ENCODE results near the gene MYH16. TPM values are rescaled to one million over a fixed set of nuclear protein-coding genes. Genes with fewer than 3 reads are reported as not detected.

The MYH16 gene
- total and polyA plus RNA-seq, 9 of the 15 experiments (the other 6 are each of a cell fraction or from before 2014, with no cell fraction given), result 0.09 TPM; not detected in 8

GRCh38 chr7:99359465-99360154 is 87.0 kb downstream of the MYH16 start:
- Histone ChIP-seq H3K4me1 (replicated peaks in 1 of 2; ENCODE audit: control insufficient read depth in 2 of 2, insufficient read depth in 2 of 2, low read length in 2 of 2) (peaks cover 0 to 6% of the 10 kb centered on the region in 2 experiments; a peak in 3 of 5 replicates), H3K27ac (ENCODE audit: extremely low read depth, low read depth, low read length) (no peak overlapping the region), H2AFZ (ENCODE audit: low read depth, low read length) (no peak overlapping the region), H3K27me3 (ENCODE audit: control insufficient read depth in 2 of 2, insufficient read depth in 2 of 2, low read length in 2 of 2) (no peaks in the 10 kb centered on the region), H3K4me2 (ENCODE audit: insufficient read depth, low read length) (no peak overlapping the region), H3K9me1 (ENCODE audit: control insufficient read depth, insufficient read depth, low read length) (no peaks in the 10 kb centered on the region), H3K36me3 (ENCODE audit: control insufficient read depth, insufficient read depth, low read length) (peaks cover 72% of the 10 kb centered on the region), H3K4me3 (no peak overlapping the region), H3K79me2 (ENCODE audit: control insufficient read depth, insufficient read depth, low read length) (no peaks in the 10 kb centered on the region), H4K20me1 (replicated peaks; ENCODE audit: control insufficient read depth, insufficient read depth, low read length) (no peaks in the 10 kb centered on the region), H3K9me3 (replicated peaks; ENCODE audit: control insufficient read depth, insufficient read depth, low read depth, low read length) (no peaks in the 10 kb centered on the region), H3K9ac (ENCODE audit: insufficient read depth in 1 of 2, low read depth in 2 of 2, low read length in 2 of 2) (no peak overlapping the region)
- POLR2A ChIA-PET, result interaction anchor here (0.6 to 1.1 kb wide), 2 partner anchors 10 to 21 kb away, joined by 3 to 6 read pairs; no protein-coding TSS in a partner anchor
- DNase-seq (ENCODE audit: extremely low read depth in 1 of 4, low spot score in 3 of 4) (no peak), FAIRE-seq (no peak), ATAC-seq (0 out of 3 replicates have a peak, but pooled peaks have one; percentile 20)
- CTCF ChIA-PET (ENCODE audit: low intra/inter-chr PET ratio), result no interaction called here
- BruUV-seq (replicated peaks), result no TSS peak
- 94% methylated on average over 22 of the region's 22 CpGs for WGBS (ENCODE audit: insufficient coverage, low coverage, missing lambda C conversion rate)
- TF ChIP-seq RAD21 (CRISPR knock-in tag; conservative IDR thresholded peaks at IDR 0.05 in 1 of 2, IDR thresholded peaks at IDR 0.05 in 1 of 2) (0 out of 4 replicates have a peak, but pooled peaks of 1 of the 2 experiments have one; percentile 14), CTCF (IDR thresholded peaks at IDR 0.05 in 2 of 3, conservative IDR thresholded peaks at IDR 0.05 in 1 of 3; ENCODE audit: insufficient read depth in 2 of 3, low read depth in 1 of 3, low read length in 3 of 3) (peak in 2 of 3 experiments; percentile 42 to 68; a peak in 4 of 6 replicates), NBN (IDR thresholded peaks at IDR 0.05; ENCODE audit: low read depth) (no peak)
- TF ChIP-seq, protein P1, sequence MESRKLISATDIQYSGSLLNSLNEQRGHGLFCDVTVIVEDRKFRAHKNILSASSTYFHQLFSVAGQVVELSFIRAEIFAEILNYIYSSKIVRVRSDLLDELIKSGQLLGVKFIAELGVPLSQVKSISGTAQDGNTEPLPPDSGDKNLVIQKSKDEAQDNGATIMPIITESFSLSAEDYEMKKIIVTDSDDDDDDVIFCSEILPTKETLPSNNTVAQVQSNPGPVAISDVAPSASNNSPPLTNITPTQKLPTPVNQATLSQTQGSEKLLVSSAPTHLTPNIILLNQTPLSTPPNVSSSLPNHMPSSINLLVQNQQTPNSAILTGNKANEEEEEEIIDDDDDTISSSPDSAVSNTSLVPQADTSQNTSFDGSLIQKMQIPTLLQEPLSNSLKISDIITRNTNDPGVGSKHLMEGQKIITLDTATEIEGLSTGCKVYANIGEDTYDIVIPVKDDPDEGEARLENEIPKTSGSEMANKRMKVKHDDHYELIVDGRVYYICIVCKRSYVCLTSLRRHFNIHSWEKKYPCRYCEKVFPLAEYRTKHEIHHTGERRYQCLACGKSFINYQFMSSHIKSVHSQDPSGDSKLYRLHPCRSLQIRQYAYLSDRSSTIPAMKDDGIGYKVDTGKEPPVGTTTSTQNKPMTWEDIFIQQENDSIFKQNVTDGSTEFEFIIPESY (CRISPR knock-in tag; IDR thresholded peaks at IDR 0.05), result peak; percentile 79
- intact Hi-C loops (cut with micrococcal nuclease) (loop anchor here (5.0 kb wide), 1 partner anchor 32 kb away; the partner anchor contains the start of gene ARPC1A), in situ Hi-C loops (cut with MboI) (no loop called here)

Other genes with a start within 250 kb of the MYH16 start
Only the 7 nearest of the 12 such genes appear.
- 13.5 and 14.8 TPM in 2 replicates for gene SMURF1, start 128.7 kb upstream of the MYH16 start, total RNA-seq (2014; rRNA removed)
- gene SMURF1, start 128.7 kb upstream of the MYH16 start, total RNA-seq (2014; rRNA removed; fragmentation: Illumina TruSeq; extraction: Trizol), result 10.5 and 11.6 TPM in 2 replicates
- gene SMURF1, start 128.7 kb upstream of the MYH16 start, total RNA-seq (2015; rRNA removed; fragmentation: Illumina TruSeq; extraction: Trizol), result 12.8 and 13.1 TPM in 2 replicates
- 18.2 and 20.1 TPM in 2 replicates for gene SMURF1, start 128.7 kb upstream of the MYH16 start, total RNA-seq (2021)
- 10.1 and 10.3 TPM in 2 replicates for gene SMURF1, start 128.7 kb upstream of the MYH16 start, polyA plus RNA-seq (2011; rRNA removed)
- gene SMURF1, start 128.7 kb upstream of the MYH16 start, polyA plus RNA-seq (2014; fragmentation: Illumina TruSeq; extraction: Trizol), result 14.4 and 16.1 TPM in 2 replicates
- 1 to 10 TPM; 1.0 to 1.3 TPM for gene SMURF1, start 128.7 kb upstream of the MYH16 start, polyA plus RNA-seq (2014; fragmentation: Nextera tagmentation; extraction: Ambion mirVana)
- 12.5 and 12.6 TPM in 2 replicates for gene SMURF1, start 128.7 kb upstream of the MYH16 start, polyA plus RNA-seq (2014; rRNA removed)
- not detected in 2 replicates for gene KPNA7, start 64.7 kb upstream of the MYH16 start, total RNA-seq (2014; rRNA removed)
- gene KPNA7, start 64.7 kb upstream of the MYH16 start, total RNA-seq (2014; rRNA removed; fragmentation: Illumina TruSeq; extraction: Trizol), result not detected in 2 replicates
- not detected in 2 replicates for gene KPNA7, start 64.7 kb upstream of the MYH16 start, total RNA-seq (2015; rRNA removed; fragmentation: Illumina TruSeq; extraction: Trizol)
- not detected in 2 replicates for gene KPNA7, start 64.7 kb upstream of the MYH16 start, total RNA-seq (2021)
- not detected in 2 replicates for gene KPNA7, start 64.7 kb upstream of the MYH16 start, polyA plus RNA-seq (2011; rRNA removed)
- not detected in 2 replicates for gene KPNA7, start 64.7 kb upstream of the MYH16 start, polyA plus RNA-seq (2014; fragmentation: Illumina TruSeq; extraction: Trizol)
- not detected for gene KPNA7, start 64.7 kb upstream of the MYH16 start, polyA plus RNA-seq (2014; fragmentation: Nextera tagmentation; extraction: Ambion mirVana)
- gene KPNA7, start 64.7 kb upstream of the MYH16 start, polyA plus RNA-seq (2014; rRNA removed), result not detected in 2 replicates
- 55.6 and 87.2 TPM in 2 replicates for gene ARPC1A, start 53.1 kb downstream of the MYH16 start, total RNA-seq (2014; rRNA removed)
- 75.4 and 83.0 TPM in 2 replicates for gene ARPC1A, start 53.1 kb downstream of the MYH16 start, total RNA-seq (2014; rRNA removed; fragmentation: Illumina TruSeq; extraction: Trizol)
- gene ARPC1A, start 53.1 kb downstream of the MYH16 start, total RNA-seq (2015; rRNA removed; fragmentation: Illumina TruSeq; extraction: Trizol), result 78.7 and 86.1 TPM in 2 replicates
- gene ARPC1A, start 53.1 kb downstream of the MYH16 start, total RNA-seq (2021), result 120 and 121 TPM in 2 replicates
- gene ARPC1A, start 53.1 kb downstream of the MYH16 start, polyA plus RNA-seq (2011; rRNA removed), result 39.5 and 41.9 TPM in 2 replicates
- gene ARPC1A, start 53.1 kb downstream of the MYH16 start, polyA plus RNA-seq (2014; fragmentation: Illumina TruSeq; extraction: Trizol), result 96.4 and 107 TPM in 2 replicates
- 100 to 1,000 TPM; 130 to 151 TPM for gene ARPC1A, start 53.1 kb downstream of the MYH16 start, polyA plus RNA-seq (2014; fragmentation: Nextera tagmentation; extraction: Ambion mirVana)
- 74.6 and 75.7 TPM in 2 replicates for gene ARPC1A, start 53.1 kb downstream of the MYH16 start, polyA plus RNA-seq (2014; rRNA removed)
- 357 and 436 TPM in 2 replicates for gene ARPC1B, start 101.9 kb downstream of the MYH16 start, total RNA-seq (2014; rRNA removed)
- 77.8 and 81.5 TPM in 2 replicates for gene ARPC1B, start 101.9 kb downstream of the MYH16 start, total RNA-seq (2014; rRNA removed; fragmentation: Illumina TruSeq; extraction: Trizol)
- 216 and 235 TPM in 2 replicates for gene ARPC1B, start 101.9 kb downstream of the MYH16 start, total RNA-seq (2015; rRNA removed; fragmentation: Illumina TruSeq; extraction: Trizol)
- gene ARPC1B, start 101.9 kb downstream of the MYH16 start, total RNA-seq (2021), result 187 and 221 TPM in 2 replicates
- gene ARPC1B, start 101.9 kb downstream of the MYH16 start, polyA plus RNA-seq (2011; rRNA removed), result 211 and 213 TPM in 2 replicates
- 93.3 and 345 TPM in 2 replicates for gene ARPC1B, start 101.9 kb downstream of the MYH16 start, polyA plus RNA-seq (2014; fragmentation: Illumina TruSeq; extraction: Trizol)
- gene ARPC1B, start 101.9 kb downstream of the MYH16 start, polyA plus RNA-seq (2014; fragmentation: Nextera tagmentation; extraction: Ambion mirVana), result 10 to 100 TPM in 1 of 2 experiments, 1 to 10 TPM in 1; 6.7 to 38.7 TPM
- 308 and 407 TPM in 2 replicates for gene ARPC1B, start 101.9 kb downstream of the MYH16 start, polyA plus RNA-seq (2014; rRNA removed)
- gene PDAP1, start 135.8 kb downstream of the MYH16 start, total RNA-seq (2014; rRNA removed), result 105 and 108 TPM in 2 replicates
- 129 and 138 TPM in 2 replicates for gene PDAP1, start 135.8 kb downstream of the MYH16 start, total RNA-seq (2014; rRNA removed; fragmentation: Illumina TruSeq; extraction: Trizol)
- gene PDAP1, start 135.8 kb downstream of the MYH16 start, total RNA-seq (2015; rRNA removed; fragmentation: Illumina TruSeq; extraction: Trizol), result 161 and 162 TPM in 2 replicates
- gene PDAP1, start 135.8 kb downstream of the MYH16 start, total RNA-seq (2021), result 161 and 182 TPM in 2 replicates
- 31.0 and 72.6 TPM in 2 replicates for gene PDAP1, start 135.8 kb downstream of the MYH16 start, polyA plus RNA-seq (2011; rRNA removed)
- gene PDAP1, start 135.8 kb downstream of the MYH16 start, polyA plus RNA-seq (2014; fragmentation: Illumina TruSeq; extraction: Trizol), result 315 and 356 TPM in 2 replicates
- gene PDAP1, start 135.8 kb downstream of the MYH16 start, polyA plus RNA-seq (2014; fragmentation: Nextera tagmentation; extraction: Ambion mirVana), result 10 to 100 TPM; 10.2 to 16.0 TPM
- 185 and 215 TPM in 2 replicates for gene PDAP1, start 135.8 kb downstream of the MYH16 start, polyA plus RNA-seq (2014; rRNA removed)
- gene BUD31, start 136.1 kb downstream of the MYH16 start, total RNA-seq (2014; rRNA removed), result 247 and 279 TPM in 2 replicates
- 214 and 266 TPM in 2 replicates for gene BUD31, start 136.1 kb downstream of the MYH16 start, total RNA-seq (2014; rRNA removed; fragmentation: Illumina TruSeq; extraction: Trizol)
- 211 and 238 TPM in 2 replicates for gene BUD31, start 136.1 kb downstream of the MYH16 start, total RNA-seq (2015; rRNA removed; fragmentation: Illumina TruSeq; extraction: Trizol)
- gene BUD31, start 136.1 kb downstream of the MYH16 start, total RNA-seq (2021), result 242 and 255 TPM in 2 replicates
- 69.4 and 105 TPM in 2 replicates for gene BUD31, start 136.1 kb downstream of the MYH16 start, polyA plus RNA-seq (2011; rRNA removed)
- 307 and 342 TPM in 2 replicates for gene BUD31, start 136.1 kb downstream of the MYH16 start, polyA plus RNA-seq (2014; fragmentation: Illumina TruSeq; extraction: Trizol)
- 100 to 1,000 TPM; 275 to 332 TPM for gene BUD31, start 136.1 kb downstream of the MYH16 start, polyA plus RNA-seq (2014; fragmentation: Nextera tagmentation; extraction: Ambion mirVana)
- gene BUD31, start 136.1 kb downstream of the MYH16 start, polyA plus RNA-seq (2014; rRNA removed), result 237 and 272 TPM in 2 replicates
- gene PTCD1, start 166.0 kb downstream of the MYH16 start, total RNA-seq (2014; rRNA removed), result 17.1 and 24.4 TPM in 2 replicates
- 6.2 and 6.9 TPM in 2 replicates for gene PTCD1, start 166.0 kb downstream of the MYH16 start, total RNA-seq (2014; rRNA removed; fragmentation: Illumina TruSeq; extraction: Trizol)
- gene PTCD1, start 166.0 kb downstream of the MYH16 start, total RNA-seq (2015; rRNA removed; fragmentation: Illumina TruSeq; extraction: Trizol), result 10.3 and 10.5 TPM in 2 replicates
- gene PTCD1, start 166.0 kb downstream of the MYH16 start, total RNA-seq (2021), result 12.3 and 16.3 TPM in 2 replicates
- gene PTCD1, start 166.0 kb downstream of the MYH16 start, polyA plus RNA-seq (2011; rRNA removed), result 4.1 and 5.3 TPM in 2 replicates
- 5.0 and 21.9 TPM in 2 replicates for gene PTCD1, start 166.0 kb downstream of the MYH16 start, polyA plus RNA-seq (2014; fragmentation: Illumina TruSeq; extraction: Trizol)
- under 1 TPM; 0.46 to 0.57 TPM for gene PTCD1, start 166.0 kb downstream of the MYH16 start, polyA plus RNA-seq (2014; fragmentation: Nextera tagmentation; extraction: Ambion mirVana)
- 10.5 and 13.5 TPM in 2 replicates for gene PTCD1, start 166.0 kb downstream of the MYH16 start, polyA plus RNA-seq (2014; rRNA removed)

Data from K562 (cell line).